HCT116 (cell line): ENCODE measurements around the gene HDHD5. TPM values are rescaled to one million over a fixed set of nuclear protein-coding genes. Genes with fewer than 3 reads are reported as not detected.

Experiments used
- ATAC-seq: fragments of 200-7000 bp; cut with Tn5 transposase; 2 replicates; pipeline ENCODE4 v1.9.1; 2020; ENCODE audit warnings: mild to moderate bottlenecking, moderate library complexity
- BruUV-seq: library from RNA; stranded (reverse); fragments of 400-500 nt; replicated peaks from 2 replicates; lab custom pipeline; 2021; lab: Mats Ljungman, UMichigan
- CTCF ChIA-PET: fragments of 300-600 bp; sonication (Branson Sonifier 250); formaldehyde crosslinking; loops from one replicate; lab custom pipeline; 2021; ENCODE audit warnings: antibody characterized with exemption; lab: Charles Lee
- POLR2A ChIA-PET: fragments of 300-600, 350-600 bp; sonication (Branson Sonifier 250); formaldehyde crosslinking; loops from one replicate; lab custom pipeline; 2021; ENCODE audit warnings: antibody characterized with exemption; lab: Charles Lee
- RAD21 ChIA-PET, 2 experiments: fragments of 300-600 bp; sonication (Branson Sonifier 250); formaldehyde crosslinking; loops; one replicate each; lab custom pipeline; 2023; ENCODE audit warnings: low total read pairs in 2 of 2; ENCODE audit not compliant: uncharacterized antibody in 2 of 2, unreplicated experiment in 2 of 2, low non-redundant PET in 1 of 2; lab: Charles Lee
- DNase-seq: peaks from one replicate; pipeline ENCODE4 v3.0.0-alpha.2; 2010; ENCODE audit warnings: low read depth, low spot score
- H2AFZ ChIP-seq: fragments of 200-600 bp; shearing (Covaris generic), sonication (generic); 2 replicates; pipeline ENCODE4 v1.6.1; 2017; ENCODE audit warnings: low read depth, mixed run types, mixed read lengths, antibody characterized with exemption, low read length; ENCODE audit not compliant: poor library complexity, severe bottlenecking
- H3K27ac ChIP-seq: 2 replicates; pipeline ENCODE4 v1.5.1; 2012; ENCODE audit warnings: low read depth, low read length
- H3K27me3 ChIP-seq: fragments of 200-600 bp; sonication (generic); 2 replicates; pipeline ENCODE4 v1.6.1; 2016; ENCODE audit warnings: mixed run types, low read length, mixed read lengths; ENCODE audit not compliant: insufficient read depth
- H3K36me3 ChIP-seq, 2 experiments: fragments of 200-500 bp in 1 of 2; fragments of 200-600 bp in 1 of 2; sonication (Bioruptor generic) in 1 of 2; sonication (generic) in 1 of 2; 2 replicates each; pipeline versions ENCODE4 v1.5.1 to v1.6.1; 2014 to 2016; ENCODE audit warnings: low read length in 2 of 2, inconsistent platforms in 1 of 2, mixed read lengths in 1 of 2, mixed run types in 1 of 2; ENCODE audit not compliant: insufficient read depth in 2 of 2, control insufficient read depth in 1 of 2
- H3K4me1 ChIP-seq, 2 experiments: fragments of 200-600 bp in 1 of 2; sonication (generic) in 1 of 2; 2 replicates each; pipeline versions ENCODE4 v1.5.1 to v1.6.1; 2012 to 2017; ENCODE audit warnings: low read length in 2 of 2, inconsistent platforms in 1 of 2, mild to moderate bottlenecking in 1 of 2, mixed read lengths in 1 of 2, mixed run types in 1 of 2, moderate library complexity in 1 of 2; ENCODE audit not compliant: insufficient read depth in 2 of 2, control insufficient read depth in 1 of 2
- H3K4me2 ChIP-seq: fragments of 200-600 bp; sonication (generic); 2 replicates; pipeline ENCODE4 v1.6.1; 2017; ENCODE audit warnings: mixed run types, low read length, mixed read lengths
- H3K4me3 ChIP-seq, 2 experiments: fragments of 200-600 bp in 1 of 2; sonication (generic) in 1 of 2; replicated peaks in 1 of 2; 2 replicates each; pipeline ENCODE4 v1.5.1; 2011 to 2016; ENCODE audit warnings: low read length in 2 of 2, control low read depth in 1 of 2, low read depth in 1 of 2, mild to moderate bottlenecking in 1 of 2, mixed read lengths in 1 of 2, mixed run types in 1 of 2
- H3K79me2 ChIP-seq: fragments of 200-600 bp; sonication (generic); 2 replicates; pipeline ENCODE4 v1.6.1; 2017; ENCODE audit warnings: mild to moderate bottlenecking, mixed run types, low read length, moderate library complexity, mixed read lengths; ENCODE audit not compliant: insufficient read depth
- H3K9ac ChIP-seq: fragments of 200-600 bp; sonication (generic); 2 replicates; pipeline ENCODE4 v1.6.1; 2016; ENCODE audit warnings: low read length, mixed read lengths
- H3K9me2 ChIP-seq: fragments of 200-600 bp; sonication (generic), shearing (Covaris generic); 2 replicates; pipeline ENCODE4 v1.6.1; 2017; ENCODE audit warnings: mixed run types, mild to moderate bottlenecking, moderate library complexity; ENCODE audit not compliant: insufficient read depth
- H3K9me3 ChIP-seq, 2 experiments: fragments of 200-500 bp in 1 of 2; fragments of 200-600 bp in 1 of 2; sonication (Bioruptor generic) in 1 of 2; sonication (generic) in 1 of 2; 2 replicates each; pipeline ENCODE4 v1.6.1; 2014 to 2017; ENCODE audit warnings: low read length in 2 of 2, mixed read lengths in 2 of 2, inconsistent platforms in 1 of 2, low read depth in 1 of 2, mild to moderate bottlenecking in 1 of 2, mixed run types in 1 of 2, moderate library complexity in 1 of 2; ENCODE audit not compliant: control insufficient read depth in 1 of 2, insufficient read depth in 1 of 2
- H4K20me1 ChIP-seq: fragments of 200-600 bp; sonication (generic), shearing (Covaris generic); 2 replicates; pipeline ENCODE4 v1.6.1; 2017; ENCODE audit warnings: mixed run types, mild to moderate bottlenecking, moderate library complexity; ENCODE audit not compliant: insufficient read depth
- CEBPB ChIP-seq: IDR thresholded peaks from 2 replicates; pipeline ENCODE4 v1.6.1; 2012; ENCODE audit warnings: low read depth
- CTCF ChIP-seq, 3 experiments: fragments of 200-600 bp in 1 of 3; sonication (generic) in 1 of 3; IDR thresholded peaks in 2 of 3; conservative IDR thresholded peaks in 1 of 3; 2 replicates each; pipeline ENCODE4 v1.5.1; 2012 to 2017; ENCODE audit warnings: low read depth in 2 of 3, low read length in 2 of 3, antibody characterized with exemption in 1 of 3, borderline replicate concordance in 1 of 3, control low read depth in 1 of 3, mild to moderate bottlenecking in 1 of 3, mixed read lengths in 1 of 3, mixed run types in 1 of 3, moderate library complexity in 1 of 3; ENCODE audit not compliant: insufficient read depth in 1 of 3
- EGR1 ChIP-seq: IDR thresholded peaks from 2 replicates; pipeline ENCODE4 v1.6.1; 2012; ENCODE audit warnings: low read depth
- ELF1 ChIP-seq: IDR thresholded peaks from 2 replicates; pipeline ENCODE4 v1.6.1; 2012; ENCODE audit warnings: low read depth, borderline replicate concordance
- EZH2 ChIP-seq: fragments of 200-600 bp; sonication (generic); IDR thresholded peaks from 2 replicates; pipeline ENCODE4 v1.6.1; 2017; ENCODE audit warnings: antibody characterized with exemption, mixed run types
- EZH2phosphoT487 ChIP-seq: fragments of 200-600 bp; IDR thresholded peaks from 2 replicates; pipeline ENCODE4 v1.6.1; 2018; ENCODE audit warnings: antibody characterized with exemption, borderline replicate concordance
- FOSL1 ChIP-seq: IDR thresholded peaks from 2 replicates; pipeline ENCODE4 v1.6.1; 2012; ENCODE audit warnings: low read depth
- RAD21 ChIP-seq: IDR thresholded peaks from 2 replicates; pipeline ENCODE4 v1.6.1; 2012; ENCODE audit warnings: low read depth, mild to moderate bottlenecking
- SIN3A ChIP-seq: IDR thresholded peaks from 2 replicates; pipeline ENCODE4 v1.6.1; 2012; ENCODE audit warnings: low read depth
- SP1 ChIP-seq: IDR thresholded peaks from 2 replicates; pipeline ENCODE4 v1.6.1; 2012; ENCODE audit warnings: low read depth
- TCF7L2 ChIP-seq: IDR thresholded peaks from 2 replicates; pipeline ENCODE4 v1.7.0; 2011; ENCODE audit warnings: borderline replicate concordance, inconsistent platforms; ENCODE audit not compliant: insufficient read depth, insufficient read length; ENCODE audit errors: extremely low read depth
- YY1 ChIP-seq: IDR thresholded peaks from 2 replicates; pipeline ENCODE4 v1.6.1; 2011; ENCODE audit warnings: low read length, low read depth, moderate library complexity, mild to moderate bottlenecking; ENCODE audit not compliant: insufficient replicate concordance; ENCODE audit errors: extremely low read depth
- intact Hi-C: fragments of 100-400 bp; cut with micrococcal nuclease; formaldehyde crosslinking; loops from 2 replicates; pipeline ENCODE4 v1.10.0; 2022
- total RNA-seq: library from RNA; stranded (reverse); gene quantifications from one replicate; pipeline ENCODE4 v1.2.1, GENCODE V29; 2021; ENCODE audit not compliant: unreplicated experiment

The HDHD5 gene
- total RNA-seq, 1 experiment from 2014 or later = 70.1 TPM

DNA sequence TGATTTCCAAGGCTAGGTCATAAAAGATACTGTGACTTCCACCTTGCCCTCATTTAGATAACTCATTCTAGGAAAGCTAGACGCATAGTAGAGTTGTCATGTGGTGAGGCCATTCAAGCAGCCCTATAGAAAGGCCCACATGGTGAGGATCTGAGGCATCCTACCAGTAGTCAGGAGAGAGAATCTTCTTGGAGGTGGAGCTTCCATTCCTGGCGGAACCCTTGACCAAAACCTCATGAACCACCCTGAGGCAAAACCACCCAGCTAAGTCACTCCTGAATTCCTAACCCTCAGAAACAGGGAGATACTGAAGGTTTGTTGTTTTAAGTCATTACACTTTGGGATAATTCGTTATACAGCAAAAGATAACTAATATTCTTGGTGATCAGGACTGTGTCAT lies 2.9 kb upstream of the HDHD5 start:
- H3K27ac ChIP-seq = no peak overlapping the region
- no peaks in the 10 kb centered on the region for H4K20me1 ChIP-seq
- no peak overlapping the region for H3K4me2 ChIP-seq
- TF ChIP-seq TCF7L2 = no peak
- TF ChIP-seq EZH2 = no peak
- TF ChIP-seq SP1 = no peak
- TF ChIP-seq ELF1 = no peak
- no peak for TF ChIP-seq EZH2phosphoT487
- TF ChIP-seq YY1 = no peak
- no peak for TF ChIP-seq CTCF (IDR thresholded peaks at IDR 0.05 in 2 of 3, conservative IDR thresholded peaks at IDR 0.05 in 1 of 3; ENCODE audit: borderline replicate concordance in 1 of 3, insufficient read depth in 1 of 3, low read depth in 2 of 3, low read length in 2 of 3)
- no peak for TF ChIP-seq FOSL1
- TF ChIP-seq SIN3A = no peak
- TF ChIP-seq RAD21 = no peak
- no peak for TF ChIP-seq EGR1
- no peak for TF ChIP-seq CEBPB
- ChIA-PET RAD21 (no interaction called here), CTCF (interaction anchor here (0.5 to 11.1 kb wide), 3 partner anchors 11 to 340 kb away, joined by 3 to 125 read pairs (median 7); no protein-coding TSS in a partner anchor), POLR2A (interaction anchor here (1.8 kb wide), 1 partner anchor 10 kb away, joined by 7 read pairs; no protein-coding TSS in a partner anchor)
- no peaks in the 10 kb centered on the region for H3K27me3 ChIP-seq
- BruUV-seq = no TSS peak
- DNase-seq (no peak), ATAC-seq (no peak)
- H3K9me2 ChIP-seq = no peaks in the 10 kb centered on the region
- no peak overlapping the region for H2AFZ ChIP-seq
- intact Hi-C loops = no loop called here
- H3K9me3 ChIP-seq = no peaks in the 10 kb centered on the region
- H3K4me3 ChIP-seq = no peak overlapping the region
- peaks cover 2 to 8% of the 10 kb centered on the region in 2 experiments; a peak in 1 of 4 replicates for H3K36me3 ChIP-seq
- H3K9ac ChIP-seq = no peak overlapping the region
- H3K4me1 ChIP-seq = peaks cover 18 to 27% of the 10 kb centered on the region in 2 experiments
- peaks cover 22% of the 10 kb centered on the region for H3K79me2 ChIP-seq
